AG09309 (cell line): ENCODE data around the gene CEP41.

Experiments used
- DNase-seq: peaks from one replicate; pipeline ENCODE4 v3.0.0-alpha.2; 2010; ENCODE audit warnings: low read depth
- H3K4me3 ChIP-seq: 2 replicates; pipeline ENCODE4 v1.5.1; 2011; ENCODE audit warnings: mild to moderate bottlenecking, low read depth, low read length, moderate library complexity; ENCODE audit not compliant: control insufficient read depth
- CTCF ChIP-seq: IDR thresholded peaks from 2 replicates; pipeline ENCODE4 v1.5.1; 2011; ENCODE audit warnings: mild to moderate bottlenecking, low read depth, low read length, inconsistent platforms; ENCODE audit not compliant: insufficient read depth, control insufficient read depth; ENCODE audit errors: missing control alignments

CEP41 gene

GRCh38 chr7:130401578-130401977 lies 39.2 kb downstream of the CEP41 start:
- no peak overlapping the region for H3K4me3 ChIP-seq
- DNase-seq, result no peak
- no peak for TF ChIP-seq CTCF

- DNase-seq, result no peak
- H3K4me3 ChIP-seq, result no peak overlapping the region
- TF ChIP-seq CTCF, result no peak
These were observed 39.7 kb downstream of the CEP41 start for GRCh38 chr7:130401101-130401500.

- no peak overlapping the region for H3K4me3 ChIP-seq
- DNase-seq, result peak; percentile 94
These were observed 40.7 kb downstream of the CEP41 start for GRCh38 chr7:130400120-130400572.

GRCh38 chr7:130398526-130399090 lies 42.2 kb downstream of the CEP41 start:
- no peak for DNase-seq
- H3K4me3 ChIP-seq, result no peak overlapping the region
- TF ChIP-seq CTCF, result no peak

More at GRCh38 chr7:130400120-130400572, 40.7 kb downstream of the CEP41 start:
- TF ChIP-seq CTCF, result no peak

- DNase-seq, result no peak
- no peak for TF ChIP-seq CTCF
- H3K4me3 ChIP-seq, result no peak overlapping the region
These were observed 43.1 kb downstream of the CEP41 start for GRCh38 chr7:130397758-130398073.

- DNase-seq, result no peak
- H3K4me3 ChIP-seq, result no peak overlapping the region
- no peak for TF ChIP-seq CTCF
These were observed 43.6 kb downstream of the CEP41 start for GRCh38 chr7:130397051-130397757.
